Measurements from ENCODE around the gene SHB. TPM values are rescaled to one million over a fixed set of nuclear protein-coding genes. Genes with fewer than 3 reads are reported as not detected.

SHB gene
- total RNA-seq, 1 donor from 2014 or later = 22.5 TPM

DNA sequence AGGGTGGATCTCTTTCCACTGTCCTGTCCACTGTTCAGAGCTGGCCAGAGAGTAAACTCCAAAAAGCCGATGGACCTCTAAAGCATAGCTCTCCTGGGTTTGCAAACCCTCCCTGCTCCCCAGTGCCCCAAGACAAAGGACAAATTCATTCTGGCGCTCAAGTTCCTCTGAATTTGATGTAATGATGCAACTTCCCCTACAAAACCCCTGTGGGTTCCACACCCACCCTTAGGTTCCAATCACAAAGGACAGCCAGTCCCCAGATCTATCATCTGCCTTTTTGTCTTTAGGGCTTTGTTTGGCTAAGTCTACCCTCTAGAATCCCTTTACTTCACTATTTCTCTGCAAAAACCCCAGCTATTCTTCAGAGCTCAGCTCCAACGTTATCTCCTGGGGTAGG is 107.7 kb downstream of the SHB start:
- TF ChIP-seq CTCF (IDR thresholded peaks at IDR 0.05; ENCODE audit: unreplicated experiment) = no peak
- Mint-ChIP-seq H3K27ac (no peak overlapping the region), H3K4me3 (ENCODE audit: low read depth) (no peak overlapping the region), H3K27me3 (no peaks in the 10 kb centered on the region), H3K9me3 (ENCODE audit: low read depth) (no peaks in the 10 kb centered on the region), H3K36me3 (ENCODE audit: insufficient read depth) (no peaks in the 10 kb centered on the region), H3K4me1 (ENCODE audit: low read depth) (peaks cover 46% of the 10 kb centered on the region)
- DNase-seq (ENCODE audit: low spot score, unreplicated experiment) = no peak

DNA sequence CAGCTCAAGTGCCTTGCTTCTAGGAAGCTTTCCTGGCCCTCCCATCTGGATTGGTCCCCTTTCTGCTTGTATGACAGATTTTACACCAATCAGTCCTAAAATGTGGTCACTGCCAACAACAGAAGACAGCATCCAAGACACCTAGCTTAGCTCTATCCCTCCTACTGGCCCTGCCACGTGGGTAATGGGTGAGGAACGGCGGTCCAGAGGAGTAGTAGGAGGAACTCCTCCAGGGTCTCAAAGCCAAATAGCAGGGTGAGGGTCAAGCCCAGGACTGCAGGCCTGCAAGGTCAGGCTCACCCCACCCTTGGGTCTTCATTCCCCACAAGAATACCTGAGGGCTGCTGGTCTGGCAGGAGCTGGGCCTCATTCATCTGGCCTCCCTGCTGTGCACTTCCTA is 108.4 kb downstream of the SHB start:
- H3K4me1 Mint-ChIP-seq (ENCODE audit: low read depth) = peaks cover 39% of the 10 kb centered on the region
- H3K27ac Mint-ChIP-seq = no peak overlapping the region
- no peaks in the 10 kb centered on the region for H3K36me3 Mint-ChIP-seq (ENCODE audit: insufficient read depth)
- TF ChIP-seq CTCF (IDR thresholded peaks at IDR 0.05; ENCODE audit: unreplicated experiment) = no peak
- no peak for DNase-seq (ENCODE audit: low spot score, unreplicated experiment)
- no peaks in the 10 kb centered on the region for H3K9me3 Mint-ChIP-seq (ENCODE audit: low read depth)
- no peaks in the 10 kb centered on the region for H3K27me3 Mint-ChIP-seq
- H3K4me3 Mint-ChIP-seq (ENCODE audit: low read depth) = no peak overlapping the region

- peaks cover 35% of the 10 kb centered on the region for H3K4me1 Mint-ChIP-seq (ENCODE audit: low read depth)
- no peak for TF ChIP-seq CTCF (IDR thresholded peaks at IDR 0.05; ENCODE audit: unreplicated experiment)
- H3K27ac Mint-ChIP-seq = no peak overlapping the region
- no peaks in the 10 kb centered on the region for H3K27me3 Mint-ChIP-seq
- H3K4me3 Mint-ChIP-seq (ENCODE audit: low read depth) = no peak overlapping the region
- peaks cover 2% of the 10 kb centered on the region for H3K36me3 Mint-ChIP-seq (ENCODE audit: insufficient read depth)
- no peaks in the 10 kb centered on the region for H3K9me3 Mint-ChIP-seq (ENCODE audit: low read depth)
- no peak for DNase-seq (ENCODE audit: low spot score, unreplicated experiment)
Measured at GRCh38 chr9:37959976-37960375, 109.1 kb downstream of the SHB start.

GRCh38 chr9:37958154-37958553 is 110.9 kb downstream of the SHB start:
- DNase-seq (ENCODE audit: low spot score, unreplicated experiment) = no peak
- H3K27me3 Mint-ChIP-seq = no peaks in the 10 kb centered on the region
- H3K4me3 Mint-ChIP-seq (ENCODE audit: low read depth) = no peak overlapping the region
- no peak for TF ChIP-seq CTCF (IDR thresholded peaks at IDR 0.05; ENCODE audit: unreplicated experiment)
- H3K36me3 Mint-ChIP-seq (ENCODE audit: insufficient read depth) = peaks cover 15% of the 10 kb centered on the region
- H3K4me1 Mint-ChIP-seq (ENCODE audit: low read depth) = peaks cover 17% of the 10 kb centered on the region
- no peaks in the 10 kb centered on the region for H3K9me3 Mint-ChIP-seq (ENCODE audit: low read depth)
- peak overlapping the region; percentile 50 for H3K27ac Mint-ChIP-seq

DNA sequence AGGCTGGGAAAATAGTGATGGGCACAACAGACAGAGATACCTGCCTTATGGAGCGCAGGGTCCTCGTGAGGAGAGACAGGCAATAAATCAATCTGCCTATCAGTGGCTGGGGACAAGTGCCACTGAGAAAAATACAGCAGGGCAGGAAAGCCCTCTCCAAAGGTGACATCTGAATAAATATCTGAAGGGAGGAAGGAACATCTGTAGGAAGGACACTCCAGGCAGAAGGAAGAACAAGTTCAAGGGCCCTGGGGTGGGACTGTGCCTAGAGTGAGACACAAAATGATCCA is 111.4 kb downstream of the SHB start:
- H3K4me3 Mint-ChIP-seq (ENCODE audit: low read depth) = no peak overlapping the region

More for the DNA sequence above, 111.4 kb downstream of the SHB start:
- H3K9me3 Mint-ChIP-seq (ENCODE audit: low read depth) = no peaks in the 10 kb centered on the region
- peaks cover 20% of the 10 kb centered on the region for H3K36me3 Mint-ChIP-seq (ENCODE audit: insufficient read depth)
- H3K27ac Mint-ChIP-seq = no peak overlapping the region
- peaks cover 16% of the 10 kb centered on the region for H3K4me1 Mint-ChIP-seq (ENCODE audit: low read depth)
- H3K27me3 Mint-ChIP-seq = no peaks in the 10 kb centered on the region
- no peak for DNase-seq (ENCODE audit: low spot score, unreplicated experiment)
- TF ChIP-seq CTCF (IDR thresholded peaks at IDR 0.05; ENCODE audit: unreplicated experiment) = no peak
